SKM-1 treated with dmso at 0.1 percent for 144 hours (cell line): ENCODE measurements around the gene ATP10D.
"Not testable (repeated sequence)": the region's sequence is repeated elsewhere in the genome, so short reads cannot be mapped to it uniquely, and the experiment has no call there.

Experiments used
- DNase-seq: peaks from one replicate; lab custom pipeline; 2025; ENCODE audit not compliant: unreplicated experiment; lab: John Stamatoyannopoulos, UW

ATP10D gene

GRCh38 chr4:47534772-47535171 lies 49.7 kb downstream of the ATP10D start:
- no peak for DNase-seq

- no peak for DNase-seq
Measured at GRCh38 chr4:47535567-47536147, 50.6 kb downstream of the ATP10D start.

GRCh38 chr4:47536966-47537365 lies 51.9 kb downstream of the ATP10D start:
- DNase-seq: no peak

GRCh38 chr4:47538111-47538824 lies 53.2 kb downstream of the ATP10D start:
- no peak for DNase-seq

GRCh38 chr4:47538825-47539154 lies 53.7 kb downstream of the ATP10D start:
- no peak for DNase-seq

- DNase-seq: not testable (repeated sequence)
Measured at GRCh38 chr4:47542640-47543039, 57.6 kb downstream of the ATP10D start.

- no peak for DNase-seq
Measured at GRCh38 chr4:47543331-47543730, 58.3 kb downstream of the ATP10D start.

GRCh38 chr4:47550357-47550756 lies 65.3 kb downstream of the ATP10D start:
- not testable (repeated sequence) for DNase-seq

- no peak for DNase-seq
Measured at GRCh38 chr4:47550899-47551548, 65.9 kb downstream of the ATP10D start.

GRCh38 chr4:47551682-47552081 lies 66.6 kb downstream of the ATP10D start:
- no peak for DNase-seq

GRCh38 chr4:47553329-47554125 lies 68.5 kb downstream of the ATP10D start:
- DNase-seq: no peak

- DNase-seq: not testable (repeated sequence)
Measured at GRCh38 chr4:47555920-47556319, 70.8 kb downstream of the ATP10D start.

- no peak for DNase-seq
Measured at GRCh38 chr4:47557255-47557654, 72.2 kb downstream of the ATP10D start.

GRCh38 chr4:47560682-47561081 lies 75.6 kb downstream of the ATP10D start:
- no peak for DNase-seq

- DNase-seq: no peak
Measured at GRCh38 chr4:47561331-47561730, 76.3 kb downstream of the ATP10D start.

- no peak for DNase-seq
Measured at GRCh38 chr4:47562297-47562696, 77.2 kb downstream of the ATP10D start.

- no peak for DNase-seq
Measured at GRCh38 chr4:47566566-47566965, 81.5 kb downstream of the ATP10D start.

- DNase-seq: no peak
Measured at GRCh38 chr4:47566969-47567368, 81.9 kb downstream of the ATP10D start.

GRCh38 chr4:47567511-47567910 lies 82.4 kb downstream of the ATP10D start:
- DNase-seq: no peak

GRCh38 chr4:47570816-47571215 lies 85.7 kb downstream of the ATP10D start:
- DNase-seq: no peak

GRCh38 chr4:47572981-47573380 lies 87.9 kb downstream of the ATP10D start:
- no peak for DNase-seq
